Tibial nerve (tissue), 3 donors: ENCODE measurements around the gene SUPT20HL1.

ENCODE experiments used
- POLR2A ChIP-seq, 2 donors: fragments of 450-650 bp; IDR thresholded peaks; one replicate each; pipeline ENCODE4 v1.6.1; 2017; ENCODE audit warnings: antibody characterized with exemption in 2 of 2, mild to moderate bottlenecking in 2 of 2, moderate library complexity in 2 of 2
- TF ChIP-seq, protein P1 (sequence below), 5 experiments: fragments of 200-600 bp in 3 of 5; fragments of 450-650 bp in 2 of 5; sonication (generic) in 3 of 5; IDR thresholded peaks; one replicate each; pipeline ENCODE4 v1.5.1; 2016 to 2019; ENCODE audit warnings: antibody characterized with exemption in 5 of 5, mild to moderate bottlenecking in 3 of 5, moderate library complexity in 2 of 5

DNA sequence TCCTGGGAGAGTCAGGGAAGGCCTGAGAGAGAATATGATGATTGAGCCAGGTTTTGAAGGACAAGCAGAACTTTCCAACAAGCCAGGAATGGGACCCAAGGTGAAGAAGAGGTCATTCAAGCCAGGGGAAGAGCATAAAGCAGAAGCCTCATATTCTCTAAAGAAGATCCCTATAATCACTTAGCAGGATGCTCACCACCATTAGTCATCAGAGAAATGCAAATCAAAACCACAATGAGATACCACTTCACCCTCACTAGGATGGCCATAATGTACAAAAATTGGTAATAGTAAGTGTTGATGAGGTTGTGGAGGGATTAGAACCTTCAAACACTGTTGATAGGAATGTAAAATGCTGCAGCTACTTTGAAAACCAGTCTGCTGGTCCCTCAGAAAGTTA lies 20.5 kb upstream of the SUPT20HL1 start:
- TF ChIP-seq, protein P1, sequence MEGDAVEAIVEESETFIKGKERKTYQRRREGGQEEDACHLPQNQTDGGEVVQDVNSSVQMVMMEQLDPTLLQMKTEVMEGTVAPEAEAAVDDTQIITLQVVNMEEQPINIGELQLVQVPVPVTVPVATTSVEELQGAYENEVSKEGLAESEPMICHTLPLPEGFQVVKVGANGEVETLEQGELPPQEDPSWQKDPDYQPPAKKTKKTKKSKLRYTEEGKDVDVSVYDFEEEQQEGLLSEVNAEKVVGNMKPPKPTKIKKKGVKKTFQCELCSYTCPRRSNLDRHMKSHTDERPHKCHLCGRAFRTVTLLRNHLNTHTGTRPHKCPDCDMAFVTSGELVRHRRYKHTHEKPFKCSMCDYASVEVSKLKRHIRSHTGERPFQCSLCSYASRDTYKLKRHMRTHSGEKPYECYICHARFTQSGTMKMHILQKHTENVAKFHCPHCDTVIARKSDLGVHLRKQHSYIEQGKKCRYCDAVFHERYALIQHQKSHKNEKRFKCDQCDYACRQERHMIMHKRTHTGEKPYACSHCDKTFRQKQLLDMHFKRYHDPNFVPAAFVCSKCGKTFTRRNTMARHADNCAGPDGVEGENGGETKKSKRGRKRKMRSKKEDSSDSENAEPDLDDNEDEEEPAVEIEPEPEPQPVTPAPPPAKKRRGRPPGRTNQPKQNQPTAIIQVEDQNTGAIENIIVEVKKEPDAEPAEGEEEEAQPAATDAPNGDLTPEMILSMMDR (IDR thresholded peaks at IDR 0.05) = no peak
- no peak for TF ChIP-seq POLR2A (IDR thresholded peaks at IDR 0.05)
